HFFc6 (cell line): ENCODE measurements around the gene KCNJ16. TPM values are rescaled to one million over a fixed set of nuclear protein-coding genes. Genes with fewer than 3 reads are reported as not detected.

Experiments
- DNase-seq: peaks from one replicate; pipeline ENCODE4 v3.0.0-alpha.2; 2018
- H3K27ac Mint-ChIP-seq: 2 replicates; pipeline ENCODE4 v1.8.0; 2020; ENCODE audit warnings: mild to moderate bottlenecking, mixed read lengths
- H3K27me3 Mint-ChIP-seq: 2 replicates; pipeline ENCODE4 v1.8.0; 2021; ENCODE audit warnings: mild to moderate bottlenecking, moderate library complexity, mixed read lengths; ENCODE audit not compliant: insufficient read depth
- H3K36me3 Mint-ChIP-seq: 2 replicates; pipeline ENCODE4 v1.8.0; 2021; ENCODE audit warnings: low read depth, mixed read lengths
- H3K4me1 Mint-ChIP-seq: 2 replicates; pipeline ENCODE4 v1.8.0; 2020; ENCODE audit warnings: low read depth, mixed read lengths
- H3K4me3 Mint-ChIP-seq: 2 replicates; pipeline ENCODE4 v1.8.0; 2020; ENCODE audit warnings: mild to moderate bottlenecking, moderate library complexity, mixed read lengths
- H3K9me3 Mint-ChIP-seq: 2 replicates; pipeline ENCODE4 v1.8.0; 2020; ENCODE audit warnings: mild to moderate bottlenecking, mixed read lengths
- total RNA-seq, 6 experiments: library from RNA; stranded (reverse); fragmentation: NEBNext Ultra II Directional; extraction: Animal tissue kit (Norgen Biotek cat#: 25700); gene quantifications; 2 replicates in 1 of 6; 3 replicates in 5 of 6; pipeline ENCODE4 v1.2.3, GENCODE V29; 2021
- TF ChIP-seq, protein P1 (sequence below): fragments of 200-600 bp; sonication (generic); IDR thresholded peaks from 2 replicates; pipeline ENCODE4 v1.5.0; 2021; ENCODE audit warnings: antibody characterized with exemption, mild to moderate bottlenecking

Gene KCNJ16
- total RNA-seq, 6 experiments from 2014 or later, result not detected

DNA sequence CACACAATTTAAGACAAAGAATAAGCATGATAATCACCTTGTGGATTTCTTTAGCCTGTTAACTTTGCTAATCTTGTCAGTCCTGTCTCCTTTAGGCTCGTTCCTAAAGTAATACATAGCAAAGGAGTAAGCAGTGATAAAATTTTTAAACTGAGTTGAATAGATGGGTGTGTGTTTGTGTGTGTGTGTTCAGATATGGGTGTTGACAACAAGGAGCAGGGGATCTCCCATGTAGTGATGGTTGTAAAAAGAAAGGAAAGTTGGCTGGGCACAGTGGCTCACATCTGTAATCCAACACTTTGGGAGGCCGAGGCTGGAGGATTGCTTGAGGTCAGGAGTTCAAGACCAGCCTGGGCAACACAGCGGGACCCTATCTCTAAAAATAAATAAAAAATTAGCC, 49.7 kb downstream of the KCNJ16 start:
- Mint-ChIP-seq H3K27me3 (peaks cover 4% of the 10 kb centered on the region), H3K27ac (no peak overlapping the region)
- no peak for DNase-seq

DNA sequence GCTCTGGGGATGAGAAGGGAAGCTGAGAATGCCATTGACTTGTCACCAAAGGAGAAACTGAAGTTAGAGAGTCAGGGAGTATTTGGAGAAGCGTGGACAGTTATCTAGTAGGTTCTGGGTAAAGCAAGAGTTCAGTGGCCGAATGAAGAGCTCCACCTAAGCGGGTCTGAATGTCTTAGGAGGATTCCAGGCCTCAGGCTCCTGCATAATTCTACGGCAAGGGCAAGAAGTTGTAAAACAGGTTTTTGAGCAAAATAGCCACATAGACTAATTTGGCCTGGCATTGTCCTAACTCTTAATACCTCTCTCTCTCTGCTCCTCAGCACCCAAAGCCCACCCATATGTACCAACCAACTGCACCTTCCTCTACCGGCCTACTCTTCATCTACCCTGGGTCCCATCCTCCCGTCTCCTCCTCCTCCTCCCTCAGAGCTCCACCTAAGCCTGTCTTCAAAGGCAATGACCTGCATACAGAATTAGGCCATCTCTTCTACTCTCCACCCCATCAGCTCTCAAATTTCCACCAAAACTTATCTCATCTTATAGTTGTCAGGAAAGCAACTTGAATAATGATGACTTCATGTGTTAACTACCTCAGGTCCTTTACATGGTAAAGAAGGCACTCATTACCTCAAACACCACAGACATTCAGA, 52.3 kb downstream of the KCNJ16 start:
- Mint-ChIP-seq H3K4me1 (no peaks in the 10 kb centered on the region), H3K4me3 (no peak overlapping the region), H3K36me3 (no peaks in the 10 kb centered on the region), H3K27ac (no peak overlapping the region), H3K9me3 (no peaks in the 10 kb centered on the region), H3K27me3 (peaks cover 3% of the 10 kb centered on the region)
- no peak for DNase-seq
- TF ChIP-seq, protein P1, sequence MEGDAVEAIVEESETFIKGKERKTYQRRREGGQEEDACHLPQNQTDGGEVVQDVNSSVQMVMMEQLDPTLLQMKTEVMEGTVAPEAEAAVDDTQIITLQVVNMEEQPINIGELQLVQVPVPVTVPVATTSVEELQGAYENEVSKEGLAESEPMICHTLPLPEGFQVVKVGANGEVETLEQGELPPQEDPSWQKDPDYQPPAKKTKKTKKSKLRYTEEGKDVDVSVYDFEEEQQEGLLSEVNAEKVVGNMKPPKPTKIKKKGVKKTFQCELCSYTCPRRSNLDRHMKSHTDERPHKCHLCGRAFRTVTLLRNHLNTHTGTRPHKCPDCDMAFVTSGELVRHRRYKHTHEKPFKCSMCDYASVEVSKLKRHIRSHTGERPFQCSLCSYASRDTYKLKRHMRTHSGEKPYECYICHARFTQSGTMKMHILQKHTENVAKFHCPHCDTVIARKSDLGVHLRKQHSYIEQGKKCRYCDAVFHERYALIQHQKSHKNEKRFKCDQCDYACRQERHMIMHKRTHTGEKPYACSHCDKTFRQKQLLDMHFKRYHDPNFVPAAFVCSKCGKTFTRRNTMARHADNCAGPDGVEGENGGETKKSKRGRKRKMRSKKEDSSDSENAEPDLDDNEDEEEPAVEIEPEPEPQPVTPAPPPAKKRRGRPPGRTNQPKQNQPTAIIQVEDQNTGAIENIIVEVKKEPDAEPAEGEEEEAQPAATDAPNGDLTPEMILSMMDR, result no peak

More for the DNA sequence above, 49.7 kb downstream of the KCNJ16 start:
- H3K4me1 Mint-ChIP-seq, result peaks cover 9% of the 10 kb centered on the region; the same call in 1 of the 2 replicates
- H3K9me3 Mint-ChIP-seq, result no peaks in the 10 kb centered on the region
- H3K36me3 Mint-ChIP-seq, result no peaks in the 10 kb centered on the region
- H3K4me3 Mint-ChIP-seq, result no peak overlapping the region
- TF ChIP-seq, protein P1, result no peak

DNA sequence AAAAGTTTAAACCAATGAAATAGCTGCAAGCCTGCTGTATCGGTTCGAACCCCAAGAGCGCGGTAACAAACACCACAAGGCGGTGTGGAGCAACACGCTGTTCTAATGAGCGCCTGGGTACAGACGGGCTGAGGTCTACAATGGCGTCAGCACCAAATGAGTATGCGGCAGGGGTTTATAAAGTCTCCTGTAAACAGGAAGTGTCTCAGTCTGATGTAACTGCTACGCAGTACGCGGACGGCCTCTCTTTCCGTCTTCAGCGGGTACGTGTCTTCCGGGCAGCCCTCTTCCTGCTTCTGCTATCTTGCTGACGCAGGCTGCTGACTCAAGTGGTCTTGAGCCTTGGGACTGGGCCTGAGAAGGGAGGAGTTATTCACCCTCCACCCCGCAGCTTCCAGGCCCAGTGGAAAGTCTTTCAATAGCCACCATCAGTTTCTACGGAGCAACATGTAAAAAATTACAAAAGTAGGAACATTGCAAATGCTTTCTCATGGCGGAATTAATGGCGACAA, 53.8 kb downstream of the KCNJ16 start:
- no peaks in the 10 kb centered on the region for H3K4me1 Mint-ChIP-seq
- H3K9me3 Mint-ChIP-seq, result no peaks in the 10 kb centered on the region
- no peak overlapping the region for H3K27ac Mint-ChIP-seq
- H3K4me3 Mint-ChIP-seq, result no peak overlapping the region
- TF ChIP-seq, protein P1, result no peak
- no peak for DNase-seq
- H3K27me3 Mint-ChIP-seq, result peaks cover 4% of the 10 kb centered on the region
- no peaks in the 10 kb centered on the region for H3K36me3 Mint-ChIP-seq

DNA sequence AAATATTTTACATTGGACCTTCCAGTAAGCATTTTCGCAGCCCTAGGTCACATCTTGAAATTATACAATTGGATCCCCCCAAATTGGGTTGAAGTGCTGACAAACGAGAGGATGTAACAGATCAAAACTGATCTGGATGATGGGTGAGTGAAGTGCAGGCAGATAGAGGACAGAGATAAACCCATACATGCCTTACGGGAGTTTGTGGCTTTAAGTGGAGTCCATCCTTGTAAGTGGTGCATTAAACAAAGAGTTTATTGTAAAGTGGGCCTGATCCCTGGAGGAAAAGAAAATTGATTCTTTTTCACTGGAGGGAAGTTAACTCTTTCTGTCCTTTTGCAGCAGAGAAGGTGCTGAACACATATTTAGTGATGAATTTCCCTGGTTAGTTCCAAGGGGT, 55.3 kb downstream of the KCNJ16 start:
- no peak overlapping the region for H3K4me3 Mint-ChIP-seq
- no peaks in the 10 kb centered on the region for H3K9me3 Mint-ChIP-seq
- no peak for DNase-seq
- H3K27me3 Mint-ChIP-seq, result peaks cover 4% of the 10 kb centered on the region
- TF ChIP-seq, protein P1, result no peak
- no peaks in the 10 kb centered on the region for H3K4me1 Mint-ChIP-seq
- no peaks in the 10 kb centered on the region for H3K36me3 Mint-ChIP-seq
- H3K27ac Mint-ChIP-seq, result no peak overlapping the region

DNA sequence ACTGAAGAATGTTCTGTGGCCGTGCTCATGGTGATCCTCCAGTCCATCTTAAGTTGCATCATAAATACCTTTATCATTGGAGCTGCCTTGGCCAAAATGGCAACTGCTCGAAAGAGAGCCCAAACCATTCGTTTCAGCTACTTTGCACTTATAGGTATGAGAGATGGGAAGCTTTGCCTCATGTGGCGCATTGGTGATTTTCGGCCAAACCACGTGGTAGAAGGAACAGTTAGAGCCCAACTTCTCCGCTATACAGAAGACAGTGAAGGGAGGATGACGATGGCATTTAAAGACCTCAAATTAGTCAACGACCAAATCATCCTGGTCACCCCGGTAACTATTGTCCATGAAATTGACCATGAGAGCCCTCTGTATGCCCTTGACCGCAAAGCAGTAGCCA, 57.5 kb downstream of the KCNJ16 start:
- Mint-ChIP-seq H3K4me3 (no peak overlapping the region), H3K36me3 (no peaks in the 10 kb centered on the region), H3K9me3 (no peaks in the 10 kb centered on the region), H3K4me1 (peaks cover 9% of the 10 kb centered on the region), H3K27me3 (peaks cover 2% of the 10 kb centered on the region; the same call in 1 of the 2 replicates), H3K27ac (no peak overlapping the region)
- no peak for DNase-seq
- TF ChIP-seq, protein P1, result no peak
